GM19328 (cell line): Measurements from ENCODE around the gene SORCS3.

Experiments used
- ATAC-seq: cut with Tn5 transposase; IDR thresholded peaks from one replicate; pipeline ENCODE4 v1.9.1; 2021; ENCODE audit warnings: mild to moderate bottlenecking, moderate library complexity; ENCODE audit not compliant: unreplicated experiment

The SORCS3 gene

DNA sequence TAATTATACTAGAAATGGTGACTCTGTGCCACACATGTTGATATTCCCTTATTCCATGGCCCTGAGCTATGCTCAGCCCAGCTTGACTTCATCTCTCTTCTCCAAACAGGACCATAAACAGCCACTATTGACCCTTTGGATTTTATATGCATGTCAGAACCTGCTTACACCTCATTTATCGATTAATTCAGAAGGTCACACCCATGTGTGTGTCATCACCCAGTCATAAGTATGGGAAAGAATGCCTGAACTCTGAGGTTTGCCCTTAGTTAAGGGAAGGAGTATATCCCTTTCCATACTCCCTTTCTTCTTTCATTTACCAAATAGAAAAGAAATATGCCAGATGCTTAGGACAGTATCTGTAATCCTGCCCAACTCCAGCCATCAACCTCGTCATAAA lies 602.3 kb downstream of the SORCS3 start:
- ATAC-seq, result no peak

DNA sequence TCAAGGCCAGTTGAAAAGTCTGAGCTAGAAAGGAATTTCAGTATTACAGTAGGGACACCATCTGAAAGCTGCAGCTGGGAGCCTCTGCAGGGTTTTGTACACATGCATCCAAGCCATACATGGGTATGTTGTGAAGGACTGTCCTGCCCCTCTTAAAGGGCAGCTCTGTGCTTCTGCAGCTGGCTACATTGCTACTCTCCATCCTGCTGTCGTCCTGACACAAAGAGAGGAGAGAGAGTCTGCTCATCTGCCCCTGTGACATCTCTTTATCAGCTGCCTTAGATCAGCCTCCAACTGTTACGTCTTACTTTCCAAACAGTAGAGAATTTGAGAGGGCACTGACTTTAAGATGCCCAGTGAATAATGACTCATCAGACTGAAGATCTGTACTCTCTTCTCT lies 602.7 kb downstream of the SORCS3 start:
- ATAC-seq, result no peak

DNA sequence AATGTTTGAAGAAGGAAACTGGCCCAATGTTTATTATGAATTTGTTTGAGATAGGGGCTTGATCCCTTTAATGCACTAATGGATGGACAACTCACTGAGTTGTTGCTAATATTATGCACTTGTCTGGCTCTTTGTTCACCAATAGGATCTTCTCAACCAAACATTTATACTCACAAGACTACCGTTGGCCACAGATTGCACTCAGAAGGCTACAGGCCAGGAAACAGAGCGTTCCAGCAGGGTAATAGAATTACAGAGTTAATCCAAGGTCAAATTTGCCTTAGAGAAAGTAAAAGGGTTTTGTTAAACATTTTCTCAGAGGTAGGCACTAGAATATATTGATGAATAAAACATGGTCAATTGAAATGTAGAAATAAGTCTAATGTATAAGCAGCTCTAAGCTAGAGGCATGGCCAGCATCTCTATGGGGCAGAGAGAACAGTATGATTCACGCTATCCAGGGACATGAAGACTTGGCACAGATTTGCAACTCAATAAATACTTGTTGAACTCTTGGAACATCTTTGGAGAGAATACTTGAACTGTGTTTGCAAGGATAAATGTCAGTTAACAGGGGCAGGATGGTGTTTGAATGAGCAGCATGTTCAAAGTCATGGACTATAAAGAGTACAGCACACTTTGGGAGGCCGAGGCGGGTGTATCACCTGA lies 606.9 kb downstream of the SORCS3 start:
- no peak for ATAC-seq

DNA sequence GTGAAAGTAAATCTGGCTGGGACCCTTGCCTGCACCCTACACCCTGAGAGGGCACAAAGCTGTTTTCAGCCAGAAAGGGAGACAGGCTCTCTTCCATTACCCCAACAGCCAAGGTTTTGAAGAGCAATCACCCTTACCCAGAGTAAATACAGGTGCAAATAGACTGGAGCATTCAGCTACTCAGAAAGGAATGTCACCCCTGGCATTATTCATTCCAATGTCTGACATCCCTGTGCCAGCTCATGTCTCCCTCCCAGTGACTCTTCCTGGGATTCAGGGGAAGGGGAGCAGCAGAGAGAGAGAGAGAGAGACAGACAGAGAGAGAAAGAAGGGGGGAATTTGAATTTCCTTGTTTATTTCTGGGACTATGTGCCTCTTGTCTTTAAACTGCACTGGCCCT lies 611.8 kb downstream of the SORCS3 start:
- no peak for ATAC-seq

DNA sequence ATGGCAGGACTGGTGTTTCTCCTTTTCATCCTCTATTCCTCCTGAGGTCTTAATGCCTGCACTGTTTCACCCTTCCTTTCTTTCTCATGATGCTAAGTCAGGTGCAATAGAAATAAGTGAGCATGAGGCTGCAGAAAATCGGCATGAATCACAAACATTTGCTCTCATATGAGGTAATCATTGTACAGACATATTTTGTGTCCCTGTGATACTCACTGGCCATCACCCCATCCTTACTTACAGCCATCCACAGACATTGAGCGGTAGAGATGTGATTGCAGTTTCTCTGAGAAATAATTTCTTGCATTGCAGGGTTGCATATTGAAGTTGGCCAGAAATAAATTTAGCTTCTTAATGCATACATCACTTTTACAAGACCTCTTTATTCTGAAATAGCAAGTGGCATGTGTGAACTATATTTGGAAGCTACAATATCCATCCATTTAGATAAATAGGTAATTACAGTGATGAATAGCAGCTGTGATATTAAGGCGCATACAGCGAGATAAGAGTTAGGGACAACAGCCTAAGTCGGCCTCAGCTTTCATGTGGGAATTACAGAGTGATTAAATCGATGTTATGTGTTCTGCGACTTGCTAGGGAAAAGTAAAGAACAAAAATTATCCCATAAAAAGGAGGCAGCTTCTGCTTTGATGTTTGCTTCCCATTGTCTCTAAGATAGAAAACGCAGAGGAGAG lies 612.6 kb downstream of the SORCS3 start:
- ATAC-seq, result no peak

DNA sequence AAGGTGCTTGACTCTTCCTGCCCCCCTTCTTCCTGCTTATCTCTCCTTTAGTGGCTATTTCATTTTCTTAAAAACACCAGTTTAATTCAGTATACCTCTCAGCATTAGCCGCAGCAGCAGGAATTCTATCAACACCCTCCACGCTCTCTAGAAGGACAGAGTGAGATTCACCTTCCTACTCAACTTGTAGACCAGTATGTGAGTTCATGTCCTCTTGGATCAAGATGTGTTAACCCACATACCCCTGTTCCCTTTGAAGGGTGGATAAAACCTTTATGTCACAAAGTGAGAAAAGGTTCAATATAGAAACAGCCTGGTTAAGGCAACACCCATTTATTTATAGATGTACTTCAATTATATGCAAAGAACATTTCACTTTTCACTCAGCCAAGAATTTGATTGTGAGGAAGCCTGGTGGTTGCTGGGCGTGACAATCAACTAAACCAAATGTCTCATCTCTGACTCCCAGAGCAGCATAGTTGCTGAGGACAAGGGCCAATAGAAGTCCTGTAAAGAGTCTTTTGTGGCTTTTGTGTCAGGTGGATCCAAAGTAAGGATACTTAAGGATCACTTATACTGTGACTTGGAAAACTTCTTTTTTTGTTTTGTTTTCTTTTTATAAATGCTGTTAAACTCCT lies 617.1 kb downstream of the SORCS3 start:
- ATAC-seq, result no peak

DNA sequence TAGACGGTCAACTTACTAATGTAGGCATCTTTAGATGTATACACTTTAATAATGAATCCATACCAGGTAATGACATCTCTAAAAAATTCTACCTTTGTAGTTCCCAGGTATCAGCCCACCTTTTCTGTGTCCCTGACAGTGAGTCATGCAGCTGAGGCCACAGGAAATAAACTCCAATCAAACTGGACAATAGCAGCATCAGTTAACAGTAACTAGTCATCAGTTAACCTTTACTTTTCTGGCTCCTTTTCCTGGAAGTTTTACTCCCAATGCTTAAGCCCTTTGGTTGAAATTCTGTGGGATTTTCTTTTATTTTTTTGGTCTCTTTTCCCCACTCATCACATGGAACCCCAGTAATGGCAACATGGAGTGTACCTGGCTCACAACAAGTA lies 617.6 kb downstream of the SORCS3 start:
- no peak for ATAC-seq

DNA sequence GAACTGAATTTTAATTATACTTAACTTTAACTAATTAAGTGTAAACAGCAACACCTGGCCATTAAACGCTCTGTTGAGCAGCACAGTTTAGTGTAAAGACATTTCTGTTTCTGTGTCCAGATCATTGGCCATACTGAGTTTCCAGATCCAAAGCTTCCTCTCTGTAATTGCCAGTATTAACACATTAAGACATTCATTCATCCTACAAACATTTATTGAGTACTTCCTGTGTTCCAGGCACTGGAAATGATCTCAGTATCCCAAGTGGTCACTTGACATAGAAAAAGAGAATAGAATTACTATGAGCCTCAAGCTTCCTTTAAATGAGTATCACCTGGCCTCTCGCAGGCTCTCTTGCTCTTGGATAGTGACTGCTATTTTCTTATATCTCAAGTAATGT lies 618.1 kb downstream of the SORCS3 start:
- ATAC-seq, result no peak

DNA sequence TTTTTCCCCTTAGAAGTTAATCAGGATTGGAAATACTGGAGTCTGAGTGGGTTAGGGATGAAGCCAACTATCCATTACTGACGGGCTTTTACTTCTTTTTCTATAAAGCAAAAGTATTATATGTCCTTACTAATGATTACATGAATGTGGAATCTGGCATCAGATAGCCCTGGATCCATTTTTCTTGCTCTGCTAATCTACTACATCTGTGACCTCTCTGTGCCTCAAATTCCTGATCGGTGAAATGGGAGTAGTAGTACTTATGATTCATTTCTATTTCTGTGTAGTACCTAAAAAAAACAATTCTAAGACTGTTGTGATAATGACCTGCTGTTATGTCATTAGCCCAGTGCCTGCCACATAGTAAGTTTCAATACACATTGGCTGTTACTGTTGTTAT lies 621.6 kb downstream of the SORCS3 start:
- ATAC-seq, result no peak

DNA sequence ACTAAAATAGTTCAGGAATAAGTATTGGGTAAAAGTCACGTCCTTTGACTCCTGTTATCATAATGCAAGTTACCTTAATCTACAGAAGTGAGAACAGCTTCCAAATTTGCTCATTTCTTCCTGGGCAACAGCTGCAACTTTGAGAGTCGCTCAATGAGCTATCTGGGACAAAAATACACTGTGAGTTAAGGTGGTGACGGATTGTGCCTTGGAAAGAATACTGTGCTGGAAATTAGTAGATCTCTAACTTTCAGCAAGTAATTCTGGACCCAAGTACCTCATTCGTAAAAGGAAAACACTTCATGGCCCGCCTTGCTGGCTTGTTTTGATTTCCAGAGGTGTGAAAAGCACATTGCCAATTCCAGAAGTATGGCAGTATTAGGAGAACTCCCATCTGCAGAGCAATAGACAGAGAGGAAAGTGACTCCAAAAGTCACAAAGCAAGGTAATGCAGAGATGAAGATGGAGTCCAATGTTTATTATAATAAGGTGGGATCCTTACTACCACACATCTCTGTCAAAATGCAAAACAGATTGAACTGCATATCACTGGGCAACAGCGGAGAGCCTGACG lies 626.0 kb downstream of the SORCS3 start:
- ATAC-seq, result no peak

DNA sequence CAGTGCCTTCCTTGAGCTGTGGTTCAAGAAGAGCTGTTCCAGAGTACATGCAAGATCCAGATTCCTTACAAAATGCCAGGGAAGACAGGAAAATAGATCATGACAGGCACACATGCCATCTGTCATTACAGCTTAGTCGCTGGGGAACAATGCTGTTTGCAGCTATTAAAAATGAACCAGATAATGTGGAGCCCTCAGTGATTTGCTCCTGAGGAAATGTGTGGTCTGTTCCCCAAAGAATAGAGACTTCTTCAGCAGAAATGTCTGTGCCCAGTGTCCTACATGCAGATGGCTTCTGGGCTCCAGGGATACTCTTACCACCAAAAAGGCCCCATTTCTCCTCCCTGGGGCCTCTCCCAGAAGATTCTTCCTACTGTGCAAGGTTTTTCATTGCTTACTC lies 627.9 kb downstream of the SORCS3 start:
- no peak for ATAC-seq

DNA sequence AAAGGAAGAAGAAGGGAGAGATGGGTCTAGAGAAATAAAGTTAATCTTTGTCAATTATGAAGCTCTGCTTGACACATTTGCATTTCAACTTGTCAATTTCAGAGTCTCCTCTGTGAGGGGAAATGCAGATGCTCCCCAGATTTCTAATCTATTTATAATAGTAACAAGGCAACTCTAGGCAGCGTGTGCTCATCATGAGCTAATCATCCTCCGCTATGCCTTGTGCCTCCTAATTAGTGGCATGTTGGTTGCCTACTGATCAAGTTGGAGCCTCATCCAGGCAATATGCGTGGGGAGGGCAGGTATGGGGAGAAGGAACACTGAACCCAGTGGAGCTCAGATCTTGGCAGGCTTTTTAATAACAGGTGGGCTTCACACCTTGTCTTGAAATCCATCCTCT lies 628.6 kb downstream of the SORCS3 start:
- no peak for ATAC-seq

DNA sequence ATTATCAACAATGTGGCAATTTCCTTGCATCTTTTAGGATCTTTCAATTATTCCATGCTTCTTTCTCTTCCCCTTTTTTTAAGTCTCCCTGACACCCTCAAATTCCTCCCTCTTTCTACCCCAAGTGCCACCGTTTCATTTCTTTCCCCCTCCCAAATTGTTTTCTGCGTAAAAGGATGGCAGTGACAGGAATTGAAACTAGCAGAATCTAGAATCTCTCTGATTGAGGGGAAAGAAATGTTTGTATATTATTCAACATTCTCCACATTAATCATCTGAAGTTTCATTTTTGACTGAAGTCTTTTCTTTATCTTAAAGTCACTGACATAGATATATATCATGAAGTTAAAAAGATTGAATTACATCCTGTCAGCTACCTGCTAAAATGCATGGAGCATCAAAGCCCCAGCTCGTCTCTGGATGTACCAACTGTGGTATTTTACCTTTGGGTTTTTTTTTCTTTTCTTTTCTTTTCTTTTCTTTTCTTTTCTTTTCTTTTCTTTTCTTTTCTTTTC lies 633.5 kb downstream of the SORCS3 start:
- no peak for ATAC-seq

DNA sequence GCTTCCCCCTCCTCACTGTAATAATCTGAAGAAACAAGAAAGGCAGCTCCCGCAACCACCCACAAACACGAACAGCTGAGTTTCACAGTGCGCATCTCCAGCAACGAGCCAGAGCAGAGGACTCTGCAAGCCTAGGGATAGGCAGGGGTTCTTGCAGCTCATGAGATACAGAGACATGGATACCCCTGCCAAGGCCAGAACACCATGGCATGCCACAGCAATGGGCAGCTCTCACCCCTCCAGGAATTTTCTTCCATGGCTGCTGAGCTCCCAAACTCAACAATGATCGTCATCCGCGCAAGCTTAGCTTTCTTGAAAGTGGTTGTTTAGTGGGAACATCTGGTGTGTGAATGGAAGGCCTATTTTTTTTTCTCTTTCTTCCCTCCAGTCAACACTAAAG lies 637.3 kb downstream of the SORCS3 start:
- no peak for ATAC-seq

DNA sequence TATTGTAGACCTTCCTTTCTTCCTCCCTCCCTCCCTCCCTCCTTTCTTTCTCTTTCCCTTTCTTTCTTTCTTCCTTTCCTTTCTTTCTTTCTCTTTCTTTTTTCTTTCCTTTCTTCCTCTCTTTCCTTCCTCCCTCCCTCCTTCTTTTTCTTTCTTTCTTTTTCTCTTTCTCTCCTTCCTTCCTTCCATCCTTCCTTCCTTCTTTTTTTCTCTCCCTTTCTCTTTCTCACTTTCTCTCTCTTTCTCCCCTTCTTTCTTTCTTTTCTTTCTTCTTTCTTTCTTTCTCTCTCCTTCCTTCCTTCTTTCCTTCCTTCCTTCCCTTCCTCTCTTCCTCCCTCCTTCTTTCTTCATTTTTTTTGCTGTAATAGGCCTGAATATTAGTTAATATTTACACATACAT lies 638.0 kb downstream of the SORCS3 start:
- no peak for ATAC-seq

DNA sequence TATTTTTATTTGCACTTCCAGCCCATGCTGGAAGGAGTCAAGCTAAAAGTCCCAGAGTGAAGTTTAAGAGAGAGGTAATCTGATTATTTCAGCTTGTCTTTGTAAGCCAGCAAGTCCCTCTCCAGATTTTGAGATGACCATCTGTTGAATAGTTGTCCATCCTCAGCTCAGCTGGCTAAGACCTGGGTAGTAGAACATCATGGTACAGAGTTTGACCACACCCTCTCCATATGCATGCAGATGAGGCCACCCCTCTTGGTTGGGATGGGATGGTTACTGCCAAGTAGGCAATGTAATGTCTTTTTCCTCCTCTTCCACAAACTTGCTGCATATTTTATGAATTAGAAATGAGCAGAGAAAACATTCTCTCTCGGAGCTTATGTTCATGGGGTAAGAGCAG lies 639.8 kb downstream of the SORCS3 start:
- ATAC-seq, result no peak

DNA sequence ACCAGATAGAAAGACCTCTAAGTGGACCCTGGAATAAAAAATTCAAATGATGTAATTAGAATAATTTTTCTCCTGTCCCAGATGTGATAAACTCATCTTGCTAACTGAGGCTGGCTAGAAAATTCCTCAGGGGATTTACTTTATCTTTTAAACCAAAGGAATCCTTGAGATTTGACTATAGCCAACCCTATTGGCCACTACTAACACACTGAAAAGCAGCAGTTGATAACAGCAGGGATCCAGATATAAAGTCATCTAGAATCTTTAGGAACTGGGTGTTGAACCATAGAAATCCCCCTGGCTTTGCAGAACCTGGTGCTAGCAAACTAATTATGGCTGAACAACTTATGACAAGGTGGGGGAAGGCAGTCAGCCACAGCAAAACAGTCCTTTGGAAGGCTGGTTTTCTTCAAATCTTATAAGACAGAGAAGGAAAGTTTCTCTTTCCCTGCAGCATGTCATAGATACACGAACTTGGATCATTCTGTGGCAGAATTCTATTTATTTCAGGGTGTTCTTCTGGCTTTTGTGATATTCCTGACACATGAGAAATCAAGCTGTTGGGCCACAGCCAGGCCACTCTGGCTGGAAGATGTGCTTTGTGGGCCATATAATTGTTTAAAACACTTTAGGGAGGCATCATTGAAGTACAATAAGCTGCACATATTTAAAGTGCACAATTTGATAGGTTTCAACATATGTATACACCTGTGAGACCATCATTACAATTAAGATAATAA lies 643.6 kb downstream of the SORCS3 start:
- ATAC-seq, result no peak

DNA sequence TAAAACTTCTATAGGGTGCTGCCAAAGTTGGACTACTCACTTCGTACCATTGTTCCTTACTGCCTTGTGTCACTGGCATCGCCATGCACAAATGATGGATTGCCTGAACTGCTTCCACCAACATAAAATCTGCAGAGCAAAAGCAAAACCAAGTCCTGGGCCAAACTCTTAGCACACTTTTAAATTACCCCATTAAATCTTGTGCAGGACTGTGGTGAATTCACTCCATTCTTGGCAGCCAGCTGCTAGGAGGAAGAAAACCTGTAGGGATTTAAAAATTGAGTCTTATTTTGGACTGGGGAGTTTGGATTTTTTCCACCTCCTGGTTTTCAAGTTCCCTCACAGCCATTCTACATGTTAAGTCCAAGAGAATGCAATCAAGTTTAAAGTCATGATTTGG lies 646.9 kb downstream of the SORCS3 start:
- no peak for ATAC-seq

DNA sequence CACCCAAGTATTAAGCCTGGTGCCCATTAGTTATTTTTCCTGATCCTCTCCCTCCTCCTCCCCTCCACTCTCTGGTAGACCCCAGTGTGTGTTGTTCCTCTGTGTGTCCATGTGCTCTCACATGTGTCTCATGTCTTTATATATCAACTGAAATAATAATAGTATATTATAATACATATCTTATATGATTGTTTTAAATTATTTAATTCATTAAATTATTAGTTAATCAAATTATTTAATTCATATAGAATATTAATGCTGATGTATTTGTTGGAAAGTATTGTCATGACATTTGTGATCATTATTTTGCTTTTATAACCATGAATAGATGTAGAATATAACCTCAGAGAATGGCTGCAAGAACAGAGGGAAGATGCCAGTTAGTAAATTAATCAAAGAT lies 647.5 kb downstream of the SORCS3 start:
- no peak for ATAC-seq

DNA sequence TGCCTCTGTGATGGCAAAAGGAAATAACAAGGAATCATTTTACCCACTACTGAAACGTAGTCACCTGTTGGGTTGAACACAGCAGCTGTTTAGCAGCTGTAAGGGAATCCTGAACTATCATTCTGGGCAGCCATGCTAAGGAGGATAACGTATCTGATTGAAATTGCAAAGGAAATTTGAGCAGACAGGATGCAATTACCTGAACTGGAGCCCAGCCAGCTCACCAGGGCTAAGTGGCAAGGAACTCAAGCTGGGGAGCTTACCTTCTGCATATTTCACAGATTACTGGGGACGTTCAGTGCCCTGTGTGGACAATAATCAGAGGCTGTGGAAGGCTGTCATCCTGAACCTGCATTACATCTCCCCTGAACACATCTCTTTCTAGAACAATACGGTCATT lies 650.5 kb downstream of the SORCS3 start:
- no peak for ATAC-seq

DNA sequence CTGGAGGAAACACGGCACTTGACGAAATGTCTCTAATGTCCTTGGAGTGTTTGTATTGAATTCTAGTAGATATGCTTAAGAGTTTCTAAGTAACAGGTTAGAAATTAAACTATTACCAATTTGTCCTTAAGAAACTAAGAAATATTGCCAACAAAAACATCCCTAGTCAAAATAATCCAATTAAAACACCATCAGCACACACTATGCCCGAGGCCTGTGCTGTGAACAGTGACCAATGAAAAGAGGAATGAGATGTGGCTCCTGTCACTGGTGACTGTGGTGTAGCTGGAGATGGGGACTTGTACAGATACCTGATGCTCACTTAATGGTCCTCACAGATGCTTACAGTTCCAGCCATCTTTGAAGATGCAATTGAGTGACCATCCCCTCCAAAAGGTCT lies 651.1 kb downstream of the SORCS3 start:
- no peak for ATAC-seq
